Brain microvascular endothelial cell (primary cell): ENCODE results near the gene MAP3K3.
"Not testable (repeated sequence)": the region's sequence is repeated elsewhere in the genome, so short reads cannot be mapped to it uniquely, and the experiment has no call there.

Experiments used
- DNase-seq: peaks from one replicate; pipeline ENCODE4 v3.0.0-alpha.2; 2020
- H3K27ac ChIP-seq: fragments of 250-450 bp; sonication (Bioruptor Pico); 2 replicates; pipeline ENCODE4 v1.5.1; 2020; ENCODE audit warnings: mild to moderate bottlenecking, moderate library complexity
- H3K27me3 ChIP-seq: fragments of 250-450 bp; sonication (Bioruptor Pico); replicated peaks from 2 replicates; pipeline ENCODE4 v1.5.1; 2020; ENCODE audit warnings: mild to moderate bottlenecking
- H3K36me3 ChIP-seq: fragments of 250-450 bp; sonication (Bioruptor Pico); replicated peaks from 2 replicates; pipeline ENCODE4 v1.5.1; 2020; ENCODE audit warnings: mild to moderate bottlenecking
- H3K4me3 ChIP-seq: 2 replicates; pipeline ENCODE4 v1.5.1; 2011; ENCODE audit warnings: low read depth, mild to moderate bottlenecking, control low read depth, low read length, moderate library complexity
- in situ Hi-C: cut with HindIII; loops from 2 replicates; pipeline ENCODE4 v1.10.0; 2017; ENCODE audit warnings: low sequenced_read_pairs, low pct_ligation_motif_present
- TF ChIP-seq, protein P1 (sequence below): IDR thresholded peaks from 2 replicates; pipeline ENCODE4 v1.5.1; 2011; ENCODE audit warnings: low read depth, mild to moderate bottlenecking, moderate library complexity, low read length, control low read depth, inconsistent platforms; ENCODE audit errors: missing control alignments

MAP3K3 gene

DNA sequence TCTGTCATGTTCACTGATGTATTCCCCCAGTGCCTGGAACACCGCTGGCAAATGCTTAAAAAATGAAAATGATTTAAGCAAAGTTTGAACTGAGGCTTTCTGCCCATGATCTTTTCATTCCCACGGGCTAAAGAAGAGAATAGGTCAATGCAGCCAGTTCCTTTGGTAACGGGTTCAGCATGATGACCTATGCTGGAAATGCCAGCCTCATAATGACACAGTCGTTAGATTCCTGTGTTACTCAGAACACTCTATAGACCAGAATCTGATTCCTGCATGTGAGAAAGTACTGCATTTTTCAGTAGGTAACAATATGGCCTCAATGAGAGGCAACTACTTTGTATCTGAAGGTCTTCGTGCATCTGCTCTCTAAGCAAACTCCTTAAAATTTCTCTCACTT lies 96.8 kb downstream of the MAP3K3 start:
- in situ Hi-C loops, result no loop called here

DNA sequence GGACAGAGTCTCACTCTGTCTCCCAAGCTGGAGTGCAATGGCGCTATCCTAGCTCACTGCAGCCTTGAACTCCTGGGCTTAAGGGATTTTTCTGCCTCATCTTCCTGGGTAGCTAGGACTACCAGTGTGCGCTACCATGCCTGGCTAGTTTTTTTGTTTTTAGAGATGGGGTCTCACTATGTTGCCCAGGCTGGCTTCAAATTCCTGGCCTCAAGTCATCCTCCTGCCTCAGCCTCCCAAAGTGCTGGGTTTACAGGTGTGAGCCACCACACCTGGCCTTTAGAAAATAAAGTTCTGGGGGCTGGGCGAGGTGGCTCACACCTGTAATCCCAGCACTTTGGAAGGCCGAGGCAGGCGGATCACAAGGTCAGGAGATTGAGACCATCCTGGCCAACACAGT lies 98.0 kb downstream of the MAP3K3 start:
- H3K27me3 ChIP-seq, H3K4me3 ChIP-seq, H3K36me3 ChIP-seq, H3K27ac ChIP-seq, DNase-seq, in situ Hi-C loops: not testable (repeated sequence)

More for the DNA sequence above, 96.8 kb downstream of the MAP3K3 start:
- no peaks in the 10 kb centered on the region for H3K27me3 ChIP-seq
- H3K4me3 ChIP-seq, result no peak overlapping the region
- peaks cover 3% of the 10 kb centered on the region for H3K36me3 ChIP-seq
- DNase-seq, result peak; percentile 35
- TF ChIP-seq, protein P1, sequence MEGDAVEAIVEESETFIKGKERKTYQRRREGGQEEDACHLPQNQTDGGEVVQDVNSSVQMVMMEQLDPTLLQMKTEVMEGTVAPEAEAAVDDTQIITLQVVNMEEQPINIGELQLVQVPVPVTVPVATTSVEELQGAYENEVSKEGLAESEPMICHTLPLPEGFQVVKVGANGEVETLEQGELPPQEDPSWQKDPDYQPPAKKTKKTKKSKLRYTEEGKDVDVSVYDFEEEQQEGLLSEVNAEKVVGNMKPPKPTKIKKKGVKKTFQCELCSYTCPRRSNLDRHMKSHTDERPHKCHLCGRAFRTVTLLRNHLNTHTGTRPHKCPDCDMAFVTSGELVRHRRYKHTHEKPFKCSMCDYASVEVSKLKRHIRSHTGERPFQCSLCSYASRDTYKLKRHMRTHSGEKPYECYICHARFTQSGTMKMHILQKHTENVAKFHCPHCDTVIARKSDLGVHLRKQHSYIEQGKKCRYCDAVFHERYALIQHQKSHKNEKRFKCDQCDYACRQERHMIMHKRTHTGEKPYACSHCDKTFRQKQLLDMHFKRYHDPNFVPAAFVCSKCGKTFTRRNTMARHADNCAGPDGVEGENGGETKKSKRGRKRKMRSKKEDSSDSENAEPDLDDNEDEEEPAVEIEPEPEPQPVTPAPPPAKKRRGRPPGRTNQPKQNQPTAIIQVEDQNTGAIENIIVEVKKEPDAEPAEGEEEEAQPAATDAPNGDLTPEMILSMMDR, result no peak
- H3K27ac ChIP-seq, result no peak overlapping the region

DNA sequence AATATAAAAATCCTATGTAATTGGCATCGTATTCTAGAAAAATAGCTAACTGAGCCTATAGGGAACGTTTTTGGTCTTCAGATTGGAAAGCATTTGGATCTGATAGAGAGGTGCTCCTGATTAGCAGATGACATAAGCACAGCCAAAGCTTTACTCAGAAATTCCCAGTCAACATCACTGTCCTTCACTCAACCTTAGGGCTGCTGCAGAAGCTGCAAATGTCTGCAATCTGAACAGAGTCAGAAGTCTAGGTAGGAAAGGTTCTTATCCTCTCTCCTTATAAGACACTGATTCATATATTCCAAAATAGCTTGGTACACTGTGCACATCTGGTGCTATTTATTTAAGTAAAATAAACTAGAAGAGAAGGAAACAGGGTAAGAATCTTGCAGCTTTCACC lies 100.2 kb downstream of the MAP3K3 start:
- DNase-seq, result no peak
- H3K27me3 ChIP-seq, result no peaks in the 10 kb centered on the region
- TF ChIP-seq, protein P1, result no peak
- H3K36me3 ChIP-seq, result peaks cover 12% of the 10 kb centered on the region
- H3K4me3 ChIP-seq, result no peak overlapping the region
- in situ Hi-C loops, result no loop called here
- H3K27ac ChIP-seq, result no peak overlapping the region

DNA sequence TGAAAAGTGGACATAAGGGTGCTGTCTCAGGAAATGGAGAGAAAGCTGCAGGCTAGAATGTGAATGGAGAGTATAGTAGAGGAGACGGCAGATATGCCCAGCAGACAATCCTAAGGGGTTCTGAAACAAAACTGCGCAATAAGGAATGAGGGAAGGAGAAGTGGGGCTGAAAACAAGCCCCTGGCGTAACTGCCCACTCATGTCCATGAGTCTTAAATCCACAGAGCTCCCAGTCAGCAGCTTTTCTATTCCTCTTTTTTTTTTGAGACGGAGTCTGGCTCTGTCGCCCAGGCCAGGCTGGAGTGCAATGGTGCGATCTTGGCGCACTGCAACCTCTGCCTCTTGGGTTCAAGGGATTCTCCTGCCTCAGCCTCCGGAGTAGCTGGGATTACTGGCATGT lies 113.5 kb downstream of the MAP3K3 start:
- Histone ChIP-seq H3K36me3 (no peaks in the 10 kb centered on the region), H3K4me3 (no peak overlapping the region), H3K27ac (no peak overlapping the region), H3K27me3 (no peaks in the 10 kb centered on the region)
- DNase-seq, result no peak
- in situ Hi-C loops, result no loop called here
- TF ChIP-seq, protein P1, result no peak

DNA sequence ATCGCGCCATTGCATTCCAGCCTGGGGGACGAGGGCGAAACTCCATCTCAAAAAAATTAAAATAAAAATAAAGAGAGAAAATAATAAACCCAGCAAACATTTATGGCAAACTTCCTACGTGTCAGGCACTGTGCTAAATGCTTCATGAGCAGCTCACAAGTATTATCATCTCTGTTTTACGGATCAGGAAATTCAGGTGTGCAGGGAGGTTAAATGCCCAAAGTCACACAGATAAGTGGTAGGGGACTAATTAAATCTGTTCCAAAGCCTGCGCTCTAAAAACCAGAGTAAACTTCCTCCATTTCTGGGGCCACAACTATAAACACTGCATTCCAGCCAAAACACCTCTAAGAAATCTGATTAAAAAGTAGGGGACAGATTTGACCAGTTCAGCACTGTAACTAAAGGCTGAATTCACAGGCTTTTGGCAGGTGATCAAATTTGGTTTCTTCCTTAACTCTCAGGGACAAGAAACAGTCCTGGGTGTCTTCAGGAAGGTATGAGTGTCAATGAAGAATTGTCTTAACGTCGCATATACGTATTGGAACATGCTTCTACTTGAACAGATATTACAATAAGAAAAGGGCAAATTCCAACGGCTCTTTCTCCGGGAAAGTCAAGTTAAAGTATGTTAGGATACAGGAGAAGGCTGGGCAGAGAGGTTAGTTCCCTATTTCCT lies 118.4 kb downstream of the MAP3K3 start:
- Histone ChIP-seq H3K36me3 (peaks cover 1% of the 10 kb centered on the region), H3K27me3 (no peaks in the 10 kb centered on the region), H3K27ac (peak overlapping the region; percentile 22), H3K4me3 (peak overlapping the region; percentile 85)
- TF ChIP-seq, protein P1, result no peak
- no peak for DNase-seq
- in situ Hi-C loops, result no loop called here

DNA sequence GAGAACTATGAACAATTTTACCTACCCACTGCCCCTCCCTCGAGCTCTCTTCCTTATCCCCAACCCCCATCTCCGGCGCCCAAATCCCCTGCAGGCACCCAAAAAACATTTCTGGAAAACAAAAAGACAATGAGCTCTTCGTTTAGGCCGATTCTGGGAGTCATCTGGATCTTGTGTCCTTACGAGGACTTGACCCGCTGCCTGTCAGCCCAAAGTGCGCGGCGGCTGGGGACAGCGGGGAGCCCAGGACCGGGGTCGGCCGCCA lies 118.9 kb downstream of the MAP3K3 start:
- TF ChIP-seq, protein P1, result no peak
- Histone ChIP-seq H3K27me3 (no peaks in the 10 kb centered on the region), H3K27ac (peak overlapping the region; percentile 37), H3K36me3 (peaks cover 6% of the 10 kb centered on the region), H3K4me3 (peak overlapping the region; percentile 85)
- DNase-seq, result no peak
- in situ Hi-C loops, result no loop called here
